Prostate gland (tissue), 2 donors: ENCODE results near the gene LRRTM4.

Experiments
- CTCF ChIP-seq, 4 experiments: fragments of 200-600 bp in 2 of 4; fragments of 450-650 bp in 2 of 4; sonication (generic) in 2 of 4; IDR thresholded peaks; 1 replicate in 3 of 4; 2 replicates in 1 of 4; pipeline ENCODE4 v1.5.1; 2016 to 2019; ENCODE audit warnings: antibody characterized with exemption in 4 of 4, mild to moderate bottlenecking in 2 of 4, moderate library complexity in 2 of 4
- POLR2A ChIP-seq: fragments of 450-650 bp; IDR thresholded peaks from one replicate; pipeline ENCODE4 v1.6.1; 2016; ENCODE audit warnings: antibody characterized with exemption, mild to moderate bottlenecking
- POLR2AphosphoS5 ChIP-seq: sonication (generic); formaldehyde crosslinking; IDR thresholded peaks from one replicate; pipeline ENCODE4 v1.6.1; 2017; ENCODE audit warnings: antibody characterized with exemption

- TF ChIP-seq CTCF (IDR thresholded peaks at IDR 0.05): no peak
- TF ChIP-seq POLR2AphosphoS5: no peak
- no peak for TF ChIP-seq POLR2A
Observed at GRCh38 chr2:77185052-77185451, 337.1 kb downstream of the LRRTM4 start.
